NT2/D1 (cell line): ENCODE data around the gene NTM.

Experiments used
- DNase-seq: peaks from one replicate; pipeline ENCODE4 v3.0.0-alpha.2; 2011; ENCODE audit warnings: low read depth, low spot score
- H3K27me3 ChIP-seq: 2 replicates; pipeline ENCODE4 v1.6.0; 2011; ENCODE audit warnings: mild to moderate bottlenecking; ENCODE audit not compliant: insufficient read length, insufficient read depth
- H3K36me3 ChIP-seq: 2 replicates; pipeline ENCODE4 v1.6.1; 2011; ENCODE audit warnings: mild to moderate bottlenecking, low read length, mixed read lengths; ENCODE audit not compliant: insufficient read depth, insufficient read length
- H3K4me1 ChIP-seq: 2 replicates; pipeline ENCODE4 v1.5.1; 2011; ENCODE audit not compliant: insufficient read depth, insufficient read length
- H3K4me3 ChIP-seq: 2 replicates; pipeline ENCODE4 v1.5.1; 2011; ENCODE audit warnings: low read depth; ENCODE audit not compliant: insufficient read length
- H3K9ac ChIP-seq: 2 replicates; pipeline ENCODE4 v1.6.0; 2011; ENCODE audit warnings: low read depth; ENCODE audit not compliant: insufficient read length
- H3K9me3 ChIP-seq: 2 replicates; pipeline ENCODE4 v1.5.1; 2011; ENCODE audit warnings: mild to moderate bottlenecking, low read length; ENCODE audit not compliant: insufficient read depth
- SUZ12 ChIP-seq: IDR thresholded peaks from 2 replicates; pipeline ENCODE4 v1.6.1; 2011; ENCODE audit not compliant: insufficient read length, insufficient read depth; ENCODE audit errors: extremely low read depth
- YY1 ChIP-seq: IDR thresholded peaks from 2 replicates; pipeline ENCODE4 v1.6.1; 2011; ENCODE audit not compliant: insufficient read length, insufficient read depth
- ZNF274 ChIP-seq: IDR thresholded peaks from 2 replicates; pipeline ENCODE4 v1.6.1; 2011; ENCODE audit warnings: mild to moderate bottlenecking, low read depth, low read length

NTM gene

DNA sequence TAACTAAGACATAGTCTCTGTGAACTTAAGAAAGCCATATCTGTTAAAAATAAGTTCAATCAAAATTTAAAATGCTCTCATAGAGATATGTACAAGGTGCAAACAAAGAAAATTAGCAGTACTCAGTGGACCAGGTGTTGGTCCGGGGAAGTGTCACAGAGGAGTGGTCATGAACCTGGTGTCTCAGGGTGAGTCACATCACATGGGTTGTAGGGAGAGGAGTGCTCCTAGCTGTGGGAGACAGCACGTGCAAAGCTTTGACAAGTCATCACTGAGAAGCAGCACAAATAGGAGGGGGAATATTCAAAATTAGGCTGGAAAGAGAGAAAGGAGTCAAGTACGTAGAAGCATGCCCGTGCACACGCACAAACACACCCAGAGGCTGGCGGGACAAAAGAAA, 438.1 kb downstream of the NTM start:
- DNase-seq: no peak

DNA sequence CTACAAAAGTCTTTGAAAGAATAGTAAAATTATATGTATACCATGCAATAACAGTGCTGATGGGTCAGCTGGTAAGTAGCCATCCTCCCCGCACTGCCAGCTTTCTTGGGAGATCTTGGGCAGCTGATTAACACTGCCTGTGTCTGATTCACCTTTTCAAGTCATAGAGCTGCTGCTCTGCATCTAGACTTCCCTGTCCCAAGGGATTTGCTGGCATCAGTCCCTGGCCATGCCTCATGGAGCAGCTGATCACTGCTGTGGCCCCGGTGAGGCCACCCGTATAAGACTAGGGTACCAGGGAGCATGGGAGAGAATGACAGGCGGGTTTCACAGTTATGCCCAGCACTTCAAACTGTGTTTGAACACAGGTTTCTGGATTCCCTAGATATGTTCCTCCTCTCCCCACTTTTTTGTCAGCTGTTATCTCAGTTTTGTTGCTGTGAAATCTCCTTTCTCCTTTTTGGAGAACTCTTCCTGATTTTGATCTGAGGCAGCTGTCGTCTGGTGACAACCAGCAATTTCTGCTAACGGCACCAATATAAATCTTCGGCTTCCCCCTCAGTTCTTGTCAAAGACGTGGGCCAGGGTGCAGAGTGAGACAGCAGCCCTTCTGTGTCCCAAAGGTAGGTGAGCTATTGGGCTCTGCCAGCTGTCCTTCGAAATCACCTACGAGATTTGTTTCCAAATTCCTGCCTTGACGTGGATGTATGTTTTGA, 438.9 kb downstream of the NTM start:
- H3K9me3 ChIP-seq: no peaks in the 10 kb centered on the region
- H3K4me1 ChIP-seq: no peaks in the 10 kb centered on the region
- DNase-seq: no peak
- H3K36me3 ChIP-seq: no peaks in the 10 kb centered on the region
- H3K4me3 ChIP-seq: no peak overlapping the region
- no peaks in the 10 kb centered on the region for H3K27me3 ChIP-seq
- no peak for TF ChIP-seq SUZ12
- no peak for TF ChIP-seq YY1
- no peak for TF ChIP-seq ZNF274
- H3K9ac ChIP-seq: no peak overlapping the region

More for the DNA sequence above, 438.1 kb downstream of the NTM start:
- no peaks in the 10 kb centered on the region for H3K27me3 ChIP-seq
- no peak overlapping the region for H3K9ac ChIP-seq
- TF ChIP-seq YY1: no peak
- TF ChIP-seq ZNF274: no peak
- TF ChIP-seq SUZ12: no peak
- H3K4me3 ChIP-seq: no peak overlapping the region
- H3K9me3 ChIP-seq: no peaks in the 10 kb centered on the region
- H3K36me3 ChIP-seq: no peaks in the 10 kb centered on the region
- H3K4me1 ChIP-seq: no peaks in the 10 kb centered on the region

DNA sequence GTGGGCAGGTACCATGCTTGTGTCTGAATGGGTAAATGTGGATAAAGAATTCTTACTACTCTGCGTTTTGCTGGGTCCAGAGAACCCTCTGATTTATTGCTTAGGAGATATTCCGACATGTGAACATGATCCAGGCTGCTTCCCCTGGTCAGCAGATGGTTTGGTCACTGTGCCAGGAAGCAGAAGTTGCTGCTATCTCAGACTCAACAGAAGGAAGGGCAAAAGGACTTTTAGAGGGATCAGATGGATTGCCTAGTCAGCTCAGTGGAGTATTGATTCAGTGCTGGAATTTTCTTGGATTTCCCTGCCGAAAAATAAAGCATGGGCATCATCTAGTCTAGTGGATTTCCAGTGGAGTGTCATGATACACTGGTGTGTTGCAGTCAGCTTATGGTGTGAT, 440.1 kb downstream of the NTM start:
- TF ChIP-seq SUZ12 (no peak), ZNF274 (no peak), YY1 (no peak)

DNA sequence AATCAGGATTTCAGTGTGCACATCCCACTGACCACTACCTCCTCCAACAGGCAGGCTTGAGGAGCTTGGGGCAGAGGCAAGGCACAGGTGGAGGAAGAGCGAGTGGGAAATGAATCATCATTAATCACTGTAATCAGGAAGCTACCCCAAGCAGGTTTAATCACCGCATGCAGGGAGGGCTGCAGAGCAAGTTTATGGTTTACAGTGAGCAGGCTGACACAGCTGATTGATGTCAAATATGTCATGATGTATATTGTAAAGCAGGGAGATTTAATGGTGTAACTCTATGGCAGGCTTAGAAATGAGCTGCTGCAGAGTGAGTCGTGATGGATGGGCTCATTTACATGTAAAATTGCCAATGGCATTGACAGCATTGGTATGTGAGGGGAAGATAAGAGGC, 441.0 kb downstream of the NTM start:
- Histone ChIP-seq H3K4me3 (no peak overlapping the region), H3K9ac (no peak overlapping the region), H3K36me3 (no peaks in the 10 kb centered on the region), H3K4me1 (no peaks in the 10 kb centered on the region), H3K9me3 (no peaks in the 10 kb centered on the region), H3K27me3 (no peaks in the 10 kb centered on the region)
- no peak for TF ChIP-seq ZNF274
- no peak for TF ChIP-seq SUZ12
- TF ChIP-seq YY1: no peak
- no peak for DNase-seq

More for the DNA sequence above, 440.1 kb downstream of the NTM start:
- Histone ChIP-seq H3K27me3 (no peaks in the 10 kb centered on the region), H3K4me3 (no peak overlapping the region), H3K9ac (no peak overlapping the region), H3K4me1 (no peaks in the 10 kb centered on the region), H3K36me3 (no peaks in the 10 kb centered on the region), H3K9me3 (no peaks in the 10 kb centered on the region)
- no peak for DNase-seq

DNA sequence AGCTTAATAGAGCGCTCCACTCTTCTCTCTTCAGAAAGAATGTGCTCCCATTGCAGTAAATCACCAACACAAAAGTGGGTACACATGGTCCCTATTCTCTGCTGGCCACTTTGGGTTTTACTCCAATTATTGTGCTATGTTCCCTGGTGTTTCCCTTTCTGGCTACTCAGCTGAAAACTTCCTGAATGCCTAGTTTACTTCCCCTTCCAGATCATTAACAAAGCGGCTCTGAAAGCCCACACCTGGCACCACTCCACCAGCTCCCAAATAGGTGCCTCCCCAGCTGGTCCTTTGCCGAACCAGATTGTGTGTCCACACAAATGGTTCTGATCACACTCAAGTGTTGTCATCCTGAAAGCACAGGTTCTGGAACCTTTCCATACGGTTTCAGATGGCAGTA, 443.7 kb downstream of the NTM start:
- Histone ChIP-seq H3K27me3 (no peaks in the 10 kb centered on the region), H3K36me3 (no peaks in the 10 kb centered on the region), H3K9ac (no peak overlapping the region), H3K9me3 (no peaks in the 10 kb centered on the region), H3K4me3 (no peak overlapping the region), H3K4me1 (no peaks in the 10 kb centered on the region)
- peak; percentile 23 for DNase-seq
- TF ChIP-seq ZNF274: no peak
- TF ChIP-seq SUZ12: no peak
- TF ChIP-seq YY1: no peak

DNA sequence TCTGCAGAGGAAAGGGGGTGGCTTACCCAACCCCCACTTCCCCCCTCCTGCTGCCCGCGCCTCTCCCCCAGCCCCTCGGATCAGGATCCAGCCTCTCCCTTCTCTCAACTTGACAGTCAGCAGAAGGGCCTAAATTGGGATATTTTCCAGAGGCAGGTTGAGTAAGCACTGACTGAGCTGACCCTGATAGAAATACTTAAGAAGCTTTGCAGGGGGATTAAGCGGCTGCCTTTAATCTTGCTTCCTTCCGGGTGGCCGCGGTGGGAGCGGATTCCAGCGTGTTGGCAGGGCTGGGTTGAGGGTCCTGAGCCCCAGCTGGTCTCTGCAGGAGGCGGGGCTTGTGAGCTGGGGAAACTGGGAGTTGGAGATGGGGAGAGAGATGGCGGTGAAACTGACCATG, 445.2 kb downstream of the NTM start:
- DNase-seq: peak; percentile 15
- Histone ChIP-seq H3K36me3 (no peaks in the 10 kb centered on the region), H3K9ac (no peak overlapping the region), H3K4me1 (no peaks in the 10 kb centered on the region), H3K9me3 (no peaks in the 10 kb centered on the region), H3K27me3 (no peaks in the 10 kb centered on the region), H3K4me3 (no peak overlapping the region)
- TF ChIP-seq ZNF274 (no peak), SUZ12 (no peak), YY1 (no peak)

DNA sequence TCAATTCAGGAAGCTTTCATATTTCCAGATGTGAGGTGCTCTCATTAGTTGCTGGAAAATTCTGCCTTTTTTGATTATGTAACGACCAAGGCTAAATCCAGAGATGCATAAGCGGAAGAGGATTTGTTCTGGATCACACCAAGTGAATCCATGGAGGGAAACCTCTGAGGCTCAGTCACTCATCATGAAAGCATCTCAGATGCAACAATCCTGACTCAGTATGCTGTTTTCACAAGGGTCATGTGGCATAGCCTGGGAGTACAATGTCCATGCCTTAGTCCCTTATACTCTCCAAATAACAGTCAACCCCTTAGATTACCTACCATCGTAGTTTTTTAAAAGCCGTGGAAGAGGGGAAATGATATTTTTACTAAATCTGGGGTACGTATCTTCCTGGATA, 445.6 kb downstream of the NTM start:
- H3K36me3 ChIP-seq: no peaks in the 10 kb centered on the region
- H3K27me3 ChIP-seq: no peaks in the 10 kb centered on the region
- H3K4me1 ChIP-seq: no peaks in the 10 kb centered on the region
- TF ChIP-seq ZNF274 (no peak), SUZ12 (no peak), YY1 (no peak)
- H3K9me3 ChIP-seq: no peaks in the 10 kb centered on the region
- DNase-seq: no peak
- H3K9ac ChIP-seq: no peak overlapping the region
- H3K4me3 ChIP-seq: no peak overlapping the region
